ENCODE results near the gene GLT6D1.

- TF ChIP-seq POLR2A (IDR thresholded peaks at IDR 0.05) (no peak), CTCF (IDR thresholded peaks at IDR 0.05) (no peak)
Observed at GRCh38 chr9:135674977-135675376, 35.6 kb upstream of the GLT6D1 start.
